ENCODE data around the gene EEIG1. TPM values are rescaled to one million over a fixed set of nuclear protein-coding genes. Genes with fewer than 3 reads are reported as not detected.

The EEIG1 gene
- total and polyA plus RNA-seq, 9 of the 15 experiments (the other 6 are each of a cell fraction or from before 2014, with no cell fraction given) = 0.17 to 16.7 (median 3.6) TPM

GRCh38 chr9:128001151-128001778 is 20.5 kb upstream of the EEIG1 start (continued):
- no peak for TF ChIP-seq ARID4B (CRISPR knock-in tag; IDR thresholded peaks at IDR 0.05)
- TF ChIP-seq SIX5 (IDR thresholded peaks at IDR 0.05; ENCODE audit: borderline replicate concordance in 1 of 2, insufficient read depth in 1 of 2, low read depth in 1 of 2, low read length in 2 of 2) = no peak
- TF ChIP-seq NFIC (IDR thresholded peaks at IDR 0.05) = peak; percentile 40
- TF ChIP-seq HOXB6 (CRISPR knock-in tag; IDR thresholded peaks at IDR 0.05; ENCODE audit: borderline replicate concordance) = no peak
- TF ChIP-seq ZMIZ1 (IDR thresholded peaks at IDR 0.05; ENCODE audit: low read depth in 2 of 2, low read length in 2 of 2) = no peak
- no peak for TF ChIP-seq ZNF280A (IDR thresholded peaks at IDR 0.05; ENCODE audit: low read depth, partially characterized antibody)
- no peak for TF ChIP-seq NEUROD1 (IDR thresholded peaks at IDR 0.05; ENCODE audit: borderline replicate concordance, low read depth, low read length, partially characterized antibody)
- 0 out of 2 replicates have a peak, but pooled peaks have one; percentile 64 for TF ChIP-seq ZNF668 (CRISPR knock-in tag; IDR thresholded peaks at IDR 0.05)
- no peak for TF ChIP-seq CBX1 (IDR thresholded peaks at IDR 0.05; ENCODE audit: low read depth)
- TF ChIP-seq PHF8 (IDR thresholded peaks at IDR 0.05; ENCODE audit: borderline replicate concordance, low read length) = 0 out of 2 replicates have a peak, but pooled peaks have one; percentile 6
- TF ChIP-seq HMGXB4 (CRISPR knock-in tag; IDR thresholded peaks at IDR 0.05) = no peak
- no peak for TF ChIP-seq ESRRB (CRISPR knock-in tag; IDR thresholded peaks at IDR 0.05; ENCODE audit: borderline replicate concordance)
- TF ChIP-seq NR3C1 (CRISPR knock-in tag; IDR thresholded peaks at IDR 0.05) = no peak
- TF ChIP-seq SIRT6 (IDR thresholded peaks at IDR 0.05; ENCODE audit: low read depth, low read length) = no peak
- no peak for TF ChIP-seq GABPB2 (CRISPR knock-in tag; conservative IDR thresholded peaks at IDR 0.05)
- no peak for TF ChIP-seq ARNT (IDR thresholded peaks at IDR 0.05)

All from K562 (cell line).